SK-N-MC (cell line): ENCODE data around the gene IRX5.

Experiments
- EZH2 ChIP-seq: fragments of 200-600 bp; sonication (generic); IDR thresholded peaks from one replicate; pipeline ENCODE4 v1.6.1; 2017; ENCODE audit warnings: antibody characterized with exemption
- FOXP2 ChIP-seq: optimal IDR thresholded peaks from 2 replicates; pipeline ENCODE3; 2011; ENCODE audit warnings: mild to moderate bottlenecking, moderate library complexity; ENCODE audit not compliant: insufficient read depth; ENCODE audit errors: extremely low read length, control extremely low read depth
- POLR2AphosphoS5 ChIP-seq: IDR thresholded peaks from 2 replicates; pipeline ENCODE4 v1.6.1; 2012; ENCODE audit warnings: mild to moderate bottlenecking, low read depth, low read length, borderline replicate concordance

DNA sequence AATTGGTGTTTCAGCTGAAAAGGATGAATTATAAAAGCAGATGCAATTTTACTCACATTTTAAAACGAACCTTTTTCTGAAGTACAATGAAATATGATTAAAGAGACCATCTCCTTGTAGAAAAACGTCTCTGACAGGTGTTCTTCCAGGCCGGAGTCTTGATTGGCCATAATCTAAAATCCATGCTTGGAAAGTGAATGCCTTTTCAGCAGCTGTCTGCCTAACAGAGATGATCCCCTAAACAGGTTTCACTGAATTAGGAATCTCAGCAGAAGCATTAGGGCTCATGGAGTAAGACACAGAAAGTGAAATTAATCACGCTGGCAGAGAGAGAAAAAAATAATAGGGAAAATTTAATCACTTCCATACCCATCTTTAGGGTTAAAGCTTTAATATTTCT, 39.3 kb upstream of the IRX5 start:
- no peak for TF ChIP-seq POLR2AphosphoS5
- no peak for TF ChIP-seq EZH2
- TF ChIP-seq FOXP2: no peak
